GM12872 (cell line): Measurements from ENCODE around the gene FHL1.

Experiments
- CTCF ChIP-seq: IDR thresholded peaks from 3 replicates; pipeline ENCODE4 v1.5.1; 2011; ENCODE audit warnings: low read depth, mild to moderate bottlenecking, low read length, moderate library complexity; ENCODE audit not compliant: insufficient read depth

The FHL1 gene

GRCh38 chrX:136196691-136197155, 49.4 kb downstream of the FHL1 start:
- no peak for TF ChIP-seq CTCF

DNA sequence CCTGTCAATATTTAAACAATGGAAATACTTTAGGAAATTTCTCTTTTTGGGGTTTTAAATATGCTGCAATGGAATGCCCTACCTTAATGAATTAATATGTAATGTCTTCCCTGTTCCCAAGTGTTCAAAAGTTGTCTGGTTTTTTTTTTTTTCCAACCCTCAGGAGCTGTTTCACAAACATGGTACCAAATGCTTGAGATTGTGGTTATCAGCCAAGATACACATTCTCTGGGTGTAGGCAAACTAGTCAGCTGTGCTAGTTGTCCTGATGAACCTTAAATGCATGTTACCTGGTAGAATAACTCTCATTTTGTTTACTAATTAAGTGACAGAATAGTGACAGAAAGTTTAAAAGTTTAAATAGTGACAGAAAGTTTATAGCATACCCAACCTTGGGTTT, 50.7 kb downstream of the FHL1 start:
- TF ChIP-seq CTCF, result no peak

GRCh38 chrX:136198678-136199243, 51.4 kb downstream of the FHL1 start:
- TF ChIP-seq CTCF, result no peak

DNA sequence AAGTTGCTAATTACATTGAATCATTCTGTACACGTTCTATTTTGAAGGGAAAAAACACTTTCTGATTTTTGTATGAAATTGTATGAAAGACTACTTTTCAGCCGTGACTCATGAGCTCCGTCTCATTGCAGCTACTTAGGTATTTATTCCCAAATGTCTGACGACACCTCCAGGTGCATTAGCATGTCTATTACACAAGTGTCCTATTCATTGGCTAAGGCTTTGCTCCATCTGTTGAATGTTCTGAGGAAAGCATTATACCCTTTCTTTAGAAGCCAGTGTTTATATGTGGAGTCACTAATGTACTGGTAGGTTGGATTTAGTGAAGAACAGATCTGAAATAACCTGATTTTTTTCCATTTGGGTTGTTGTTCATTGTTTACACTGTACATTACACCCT, 52.0 kb downstream of the FHL1 start:
- TF ChIP-seq CTCF, result no peak

GRCh38 chrX:136200466-136200865, 53.1 kb downstream of the FHL1 start:
- peak; percentile 29; the same call in 1 of the 3 replicates for TF ChIP-seq CTCF

DNA sequence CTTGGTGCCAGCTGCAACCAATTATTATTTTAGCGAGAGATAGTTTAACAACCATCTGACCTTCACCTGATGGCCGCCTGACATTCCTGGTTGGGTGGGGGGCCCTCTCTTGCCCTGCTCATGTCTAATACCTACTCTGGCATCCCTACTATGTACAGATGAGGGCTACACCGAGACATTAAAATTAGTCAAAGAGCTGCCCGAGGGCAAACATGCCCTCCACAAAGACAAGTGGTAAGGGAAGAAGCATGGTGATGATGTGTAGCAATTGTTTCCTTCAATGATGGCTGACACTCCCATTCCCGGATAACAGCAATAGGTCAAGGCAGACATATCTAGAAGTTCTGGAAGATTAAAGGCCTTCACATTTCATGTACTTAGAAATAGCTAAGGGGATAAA, 54.3 kb downstream of the FHL1 start:
- no peak for TF ChIP-seq CTCF

DNA sequence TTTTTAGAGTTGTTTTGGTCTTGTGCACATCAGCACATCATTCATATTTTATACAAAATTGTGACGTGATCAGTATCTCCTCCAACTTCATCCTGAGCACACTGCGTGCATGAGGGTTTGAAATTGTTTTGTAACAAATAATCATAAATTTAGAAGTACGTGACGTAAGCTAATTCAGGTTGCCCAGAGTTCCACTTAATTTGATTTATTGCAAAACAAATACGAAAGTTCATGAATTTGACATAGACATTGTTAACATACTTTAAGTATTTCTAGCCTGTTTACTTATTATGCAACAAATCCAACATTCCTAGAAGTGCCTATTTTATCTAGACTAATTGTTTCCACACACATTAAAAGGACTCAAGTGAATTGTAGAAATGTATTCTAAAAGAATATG, 55.6 kb downstream of the FHL1 start:
- TF ChIP-seq CTCF, result no peak
